Loucy (cell line): Measurements from ENCODE around the gene DLL3.

ENCODE experiments used
- EZH2phosphoT487 ChIP-seq: fragments of 200-600 bp; IDR thresholded peaks from 2 replicates; pipeline ENCODE4 v1.6.1; 2018; ENCODE audit warnings: antibody characterized with exemption, mild to moderate bottlenecking, moderate library complexity, borderline replicate concordance
- TF ChIP-seq, protein P1 (sequence below): fragments of 200-600 bp; sonication (generic); conservative IDR thresholded peaks from 2 replicates; pipeline ENCODE4 v1.5.1; 2014; ENCODE audit warnings: mild to moderate bottlenecking, antibody characterized with exemption, low read length

DNA sequence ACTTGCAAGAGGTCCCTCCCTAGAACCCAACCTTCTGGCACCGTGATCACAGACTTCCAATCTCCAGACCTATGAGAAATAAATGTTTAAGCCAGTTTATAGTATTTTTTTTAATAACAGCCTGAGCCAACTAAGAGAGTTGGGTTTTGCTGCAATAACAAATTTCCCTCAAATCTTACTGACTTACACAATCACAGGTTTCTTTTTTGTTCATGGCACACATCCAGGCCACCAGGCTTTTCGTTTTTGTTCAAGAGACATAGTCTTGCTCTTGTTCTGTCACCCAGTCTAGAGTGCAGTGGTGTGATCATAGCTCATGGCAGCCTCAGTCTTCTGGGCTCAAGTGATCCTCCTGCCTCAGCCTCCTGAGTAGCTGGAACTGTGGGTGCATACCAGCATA lies 14.2 kb downstream of the DLL3 start:
- no peak for TF ChIP-seq EZH2phosphoT487
- TF ChIP-seq, protein P1, sequence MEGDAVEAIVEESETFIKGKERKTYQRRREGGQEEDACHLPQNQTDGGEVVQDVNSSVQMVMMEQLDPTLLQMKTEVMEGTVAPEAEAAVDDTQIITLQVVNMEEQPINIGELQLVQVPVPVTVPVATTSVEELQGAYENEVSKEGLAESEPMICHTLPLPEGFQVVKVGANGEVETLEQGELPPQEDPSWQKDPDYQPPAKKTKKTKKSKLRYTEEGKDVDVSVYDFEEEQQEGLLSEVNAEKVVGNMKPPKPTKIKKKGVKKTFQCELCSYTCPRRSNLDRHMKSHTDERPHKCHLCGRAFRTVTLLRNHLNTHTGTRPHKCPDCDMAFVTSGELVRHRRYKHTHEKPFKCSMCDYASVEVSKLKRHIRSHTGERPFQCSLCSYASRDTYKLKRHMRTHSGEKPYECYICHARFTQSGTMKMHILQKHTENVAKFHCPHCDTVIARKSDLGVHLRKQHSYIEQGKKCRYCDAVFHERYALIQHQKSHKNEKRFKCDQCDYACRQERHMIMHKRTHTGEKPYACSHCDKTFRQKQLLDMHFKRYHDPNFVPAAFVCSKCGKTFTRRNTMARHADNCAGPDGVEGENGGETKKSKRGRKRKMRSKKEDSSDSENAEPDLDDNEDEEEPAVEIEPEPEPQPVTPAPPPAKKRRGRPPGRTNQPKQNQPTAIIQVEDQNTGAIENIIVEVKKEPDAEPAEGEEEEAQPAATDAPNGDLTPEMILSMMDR, result no peak
